ENCODE results near the gene ART3. TPM values are rescaled to one million over a fixed set of nuclear protein-coding genes. Genes with fewer than 3 reads are reported as not detected.

The ART3 gene
- total RNA-seq, 1 experiment from 2014 or later: not detected

DNA sequence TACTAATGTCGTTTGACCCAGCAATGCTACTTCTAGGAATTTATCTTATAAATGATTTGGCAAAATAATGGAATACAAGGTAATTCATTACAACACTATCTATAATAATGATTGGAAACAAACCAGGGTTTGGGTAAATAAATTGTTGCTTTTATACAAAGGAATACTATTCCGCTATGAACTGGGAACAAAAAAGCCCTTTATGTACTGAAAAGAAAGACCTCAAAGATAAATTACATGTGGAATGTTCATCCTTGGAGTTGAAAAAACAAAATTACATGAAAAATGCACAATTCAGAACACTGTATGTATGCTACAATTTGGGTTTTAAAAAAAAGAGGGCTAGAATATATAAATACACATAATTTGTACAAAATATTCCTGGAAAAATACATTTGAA is 78.8 kb downstream of the ART3 start:
- DNase-seq: no peak
- Histone ChIP-seq H3K9me2 (ENCODE audit: insufficient read depth) (no peaks in the 10 kb centered on the region), H4K20me1 (ENCODE audit: insufficient read depth) (no peaks in the 10 kb centered on the region), H2AFZ (no peak overlapping the region), H3K27ac (no peak overlapping the region), H3K4me2 (no peak overlapping the region), H3K4me3 (no peak overlapping the region), H3F3A (ENCODE audit: insufficient read depth, low read depth) (no peaks in the 10 kb centered on the region), H3K4me1 (replicated peaks; ENCODE audit: insufficient read depth) (0 out of 2 replicates have a peak, but pooled peaks cover 3% of the 10 kb centered on the region), H3K27me3 (ENCODE audit: insufficient read depth, low read depth) (no peaks in the 10 kb centered on the region), H3K79me2 (ENCODE audit: low read depth) (peaks cover 13% of the 10 kb centered on the region), H3K9me3 (ENCODE audit: insufficient read depth, low read depth) (no peaks in the 10 kb centered on the region), H3K36me3 (ENCODE audit: low read depth) (no peaks in the 10 kb centered on the region)
- intact Hi-C loops (cut with micrococcal nuclease; ENCODE audit: unreplicated experiment): no loop called here
- ChIA-PET CTCF (no interaction called here), POLR2A (ENCODE audit: unreplicated experiment) (no interaction called here)
- BruUV-seq (replicated peaks): no TSS peak
- TF ChIP-seq CTCF (conservative IDR thresholded peaks at IDR 0.05) (no peak), EZH2 (IDR thresholded peaks at IDR 0.05; ENCODE audit: low read depth) (no peak)

DNA sequence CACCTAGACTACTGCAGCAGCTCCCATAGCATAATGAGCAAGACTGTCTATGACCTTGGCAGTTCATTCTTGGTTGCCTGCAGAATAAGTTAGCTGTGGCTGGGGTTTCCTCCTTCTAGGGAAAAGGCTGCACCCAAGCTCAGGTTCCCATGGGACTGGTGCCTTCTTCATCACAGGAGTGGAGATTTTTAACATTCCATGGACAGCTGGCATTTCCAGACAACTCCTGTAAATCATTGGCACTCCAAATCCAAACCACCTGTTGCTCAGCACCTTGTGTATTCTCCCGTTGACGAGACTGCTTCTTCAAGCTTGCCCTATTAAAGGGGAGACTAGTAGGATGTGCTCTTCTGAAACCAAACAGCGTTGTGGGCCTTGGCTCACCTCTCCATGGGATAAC is 81.5 kb downstream of the ART3 start:
- BruUV-seq (replicated peaks): no TSS peak
- Histone ChIP-seq H3K27ac (no peak overlapping the region), H3K9me3 (ENCODE audit: insufficient read depth, low read depth) (no peaks in the 10 kb centered on the region), H3K4me1 (replicated peaks; ENCODE audit: insufficient read depth) (no peaks in the 10 kb centered on the region), H3K4me2 (no peak overlapping the region), H3K27me3 (ENCODE audit: insufficient read depth, low read depth) (no peaks in the 10 kb centered on the region), H3K36me3 (ENCODE audit: low read depth) (no peaks in the 10 kb centered on the region), H3K4me3 (no peak overlapping the region), H4K20me1 (ENCODE audit: insufficient read depth) (no peaks in the 10 kb centered on the region), H3K79me2 (ENCODE audit: low read depth) (no peaks in the 10 kb centered on the region), H2AFZ (no peak overlapping the region), H3F3A (ENCODE audit: insufficient read depth, low read depth) (no peaks in the 10 kb centered on the region), H3K9me2 (ENCODE audit: insufficient read depth) (no peaks in the 10 kb centered on the region)
- CTCF ChIA-PET: no interaction called here
- DNase-seq: no peak
- POLR2A ChIA-PET (ENCODE audit: unreplicated experiment): no interaction called here
- intact Hi-C loops (cut with micrococcal nuclease; ENCODE audit: unreplicated experiment): no loop called here
- no peak for TF ChIP-seq CTCF (conservative IDR thresholded peaks at IDR 0.05)

DNA sequence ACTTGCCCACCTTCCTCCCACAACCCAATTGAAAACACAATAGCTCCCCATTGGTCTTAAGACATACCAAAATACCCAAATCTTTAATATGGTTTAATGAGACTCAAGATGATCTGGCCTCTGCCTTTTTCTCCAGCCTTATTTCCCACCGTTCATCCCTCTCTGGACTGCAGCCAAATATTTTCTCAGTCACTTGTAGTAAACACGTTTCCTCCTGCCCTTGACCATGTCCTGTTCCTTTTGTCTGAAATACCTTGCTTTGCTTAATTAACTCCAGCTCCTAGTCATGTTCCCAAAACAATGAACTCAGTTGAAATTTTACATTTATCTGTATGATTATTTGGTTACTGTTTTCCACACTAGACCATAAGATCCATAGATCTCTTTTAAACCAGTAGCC is 82.1 kb downstream of the ART3 start:
- no peaks in the 10 kb centered on the region for H3K27me3 ChIP-seq (ENCODE audit: insufficient read depth, low read depth)
- H3K36me3 ChIP-seq (ENCODE audit: low read depth): no peaks in the 10 kb centered on the region
- H3K4me2 ChIP-seq: no peak overlapping the region
- no peaks in the 10 kb centered on the region for H3K9me3 ChIP-seq (ENCODE audit: insufficient read depth, low read depth)
- no peak for DNase-seq
- no peaks in the 10 kb centered on the region for H4K20me1 ChIP-seq (ENCODE audit: insufficient read depth)
- no peaks in the 10 kb centered on the region for H3F3A ChIP-seq (ENCODE audit: insufficient read depth, low read depth)
- no peak overlapping the region for H3K27ac ChIP-seq
- intact Hi-C loops (cut with micrococcal nuclease; ENCODE audit: unreplicated experiment): no loop called here
- CTCF ChIA-PET: interaction anchor here (0.6 kb wide), 1 partner anchor 645 kb away, joined by 3 read pairs; no protein-coding TSS in a partner anchor
- H2AFZ ChIP-seq: no peak overlapping the region
- TF ChIP-seq CTCF (conservative IDR thresholded peaks at IDR 0.05): no peak
- no peak for TF ChIP-seq EZH2 (IDR thresholded peaks at IDR 0.05; ENCODE audit: low read depth)
- BruUV-seq (replicated peaks): no TSS peak
- POLR2A ChIA-PET (ENCODE audit: unreplicated experiment): interaction anchor here (0.6 kb wide), 1 partner anchor 1202 kb away, joined by 5 read pairs; no protein-coding TSS in a partner anchor
- H3K4me3 ChIP-seq: no peak overlapping the region
- H3K9me2 ChIP-seq (ENCODE audit: insufficient read depth): no peaks in the 10 kb centered on the region
- no peaks in the 10 kb centered on the region for H3K4me1 ChIP-seq (replicated peaks; ENCODE audit: insufficient read depth)
- no peaks in the 10 kb centered on the region for H3K79me2 ChIP-seq (ENCODE audit: low read depth)
